GM18520 (cell line): ENCODE data around the gene RET.
"Not testable (repeated sequence)": the region's sequence is repeated elsewhere in the genome, so short reads cannot be mapped to it uniquely, and the experiment has no call there.

Experiments
- ATAC-seq: cut with Tn5 transposase; IDR thresholded peaks from one replicate; pipeline ENCODE4 v1.9.1; 2021; ENCODE audit not compliant: unreplicated experiment

RET gene

DNA sequence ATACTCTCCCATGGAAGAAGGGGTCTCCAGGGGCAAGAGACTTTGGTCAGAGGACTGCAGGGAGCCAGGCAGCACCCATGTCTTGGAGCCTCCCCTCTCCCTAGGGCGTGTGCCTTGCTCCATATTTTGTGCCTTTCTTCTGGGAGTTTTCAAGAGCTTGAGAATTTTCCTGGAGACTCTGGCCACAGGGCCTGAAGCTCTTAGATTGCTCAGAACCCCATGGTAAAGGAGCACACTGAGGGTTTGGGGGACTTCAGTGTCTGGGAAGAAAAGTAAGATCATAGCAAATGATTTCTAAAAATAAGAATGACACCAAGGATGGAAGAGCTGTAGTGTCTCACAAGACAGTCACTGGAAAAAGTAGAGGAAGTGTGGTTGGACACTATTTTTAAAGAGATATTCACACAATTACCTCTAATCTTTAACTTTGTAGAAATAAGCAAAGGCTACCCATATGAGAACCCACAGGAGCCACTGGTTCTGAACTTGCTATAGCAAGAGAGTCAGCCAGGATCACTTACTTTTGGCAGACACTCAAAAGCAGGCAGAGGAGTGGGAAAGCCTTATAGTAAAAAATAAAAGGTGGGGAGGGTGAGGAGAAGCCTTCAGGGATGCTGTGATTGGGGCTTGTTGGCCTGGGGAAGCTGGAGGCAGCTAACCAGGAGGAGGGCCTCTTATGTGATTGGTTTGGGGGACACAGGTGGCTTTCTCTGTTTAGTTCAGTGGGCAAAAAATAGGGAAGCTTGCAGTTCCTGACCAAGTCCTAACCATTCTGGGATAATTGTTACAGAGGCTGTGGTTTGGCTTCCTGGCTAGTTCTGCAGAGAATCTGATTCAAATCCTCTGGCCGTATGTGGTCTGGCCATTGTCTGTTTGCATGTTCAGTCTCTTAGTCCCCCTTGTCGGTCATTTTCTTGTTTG lies 56.3 kb downstream of the RET start:
- ATAC-seq = no peak

DNA sequence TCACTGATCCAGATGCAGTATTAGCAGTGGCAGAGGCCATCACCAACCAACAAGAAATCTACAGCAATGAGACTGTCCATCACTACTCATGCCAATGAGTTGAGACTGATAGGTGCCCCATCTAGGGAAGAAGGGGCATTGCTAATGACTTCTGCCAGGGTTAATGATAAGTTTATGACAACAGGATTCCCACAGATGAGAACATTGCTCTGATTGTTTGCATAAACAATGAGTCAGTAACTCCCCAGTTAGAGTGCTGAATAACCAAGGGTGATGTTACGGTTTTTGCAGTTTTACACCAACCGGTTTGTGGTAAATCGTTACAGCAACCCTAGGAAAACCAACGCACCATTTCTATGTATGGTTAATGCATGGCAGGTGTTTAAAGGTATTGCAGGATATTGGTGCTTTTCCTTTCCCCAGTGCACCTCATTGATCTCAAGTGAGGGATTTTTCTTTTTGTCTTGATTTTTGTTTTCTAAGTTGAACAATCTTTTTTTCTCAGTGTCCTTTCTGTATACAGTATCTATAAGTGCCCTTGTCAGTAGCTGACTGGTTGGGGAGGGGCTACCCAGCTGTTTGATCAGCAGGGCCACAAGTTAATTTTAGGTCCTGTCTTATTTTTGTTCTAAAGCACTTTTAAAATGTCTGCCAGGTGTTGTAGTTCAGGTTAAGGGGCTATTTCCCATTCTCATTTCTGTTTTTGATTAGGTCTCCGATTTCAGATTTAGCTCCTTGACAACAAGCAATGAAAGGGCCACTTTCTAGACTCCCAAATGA lies 57.4 kb downstream of the RET start:
- no peak for ATAC-seq

DNA sequence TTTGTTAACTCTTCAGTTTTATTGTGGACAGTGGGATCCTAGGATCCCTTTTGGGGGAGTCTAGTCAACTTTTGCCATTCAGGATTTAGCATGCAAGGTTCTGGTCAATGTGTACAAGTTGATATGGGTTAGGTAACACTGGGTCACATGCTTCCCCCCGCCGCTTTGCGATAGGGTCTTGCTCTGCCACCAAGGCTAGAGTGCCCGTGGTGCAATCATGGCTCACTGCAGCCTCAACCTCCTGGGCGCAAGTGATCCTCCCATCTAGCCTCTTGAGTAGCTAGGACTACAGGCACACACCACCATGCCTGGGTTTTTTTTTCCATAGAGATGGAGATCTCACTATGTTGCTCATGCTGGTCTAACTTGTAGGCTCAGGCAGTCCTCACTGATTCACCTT lies 58.2 kb downstream of the RET start:
- no peak for ATAC-seq

DNA sequence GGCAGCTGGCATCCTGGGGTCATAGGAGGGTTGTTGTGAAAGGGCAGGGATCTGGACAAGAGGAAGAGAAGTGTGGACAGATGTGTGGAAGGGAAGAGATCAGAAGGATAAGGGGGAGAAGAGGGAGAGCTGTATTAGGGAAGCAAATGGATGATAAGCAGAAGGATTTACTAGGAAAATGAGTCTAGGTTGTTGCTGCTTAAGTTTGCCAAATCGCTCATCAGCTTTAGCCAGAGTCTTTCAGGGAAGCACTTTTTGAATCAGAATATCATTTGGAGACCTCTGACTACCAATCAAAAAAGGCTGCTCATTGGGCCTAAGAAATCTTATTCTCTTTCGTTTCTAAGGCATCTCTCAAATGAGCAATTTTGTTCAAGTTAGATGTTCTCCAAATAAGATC lies 58.8 kb downstream of the RET start:
- ATAC-seq = no peak

DNA sequence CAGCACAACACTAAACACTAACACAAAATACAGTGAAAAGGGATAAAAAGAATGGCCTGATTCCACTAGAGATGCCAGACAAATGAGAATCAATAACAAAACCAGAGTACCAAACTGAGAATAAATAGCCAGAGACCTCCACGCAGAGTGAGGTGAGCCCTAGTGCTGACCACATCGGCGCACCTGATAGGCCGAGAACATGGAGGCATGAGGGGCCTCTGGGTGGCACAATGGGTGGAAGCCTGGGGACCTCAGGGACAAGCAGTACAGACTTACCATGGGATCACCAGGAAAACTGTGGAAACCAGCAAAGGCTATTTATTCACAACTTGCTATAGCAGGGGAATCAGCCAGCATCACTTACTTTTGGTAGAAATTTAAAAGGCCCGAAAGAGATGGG lies 59.6 kb downstream of the RET start:
- no peak for ATAC-seq

DNA sequence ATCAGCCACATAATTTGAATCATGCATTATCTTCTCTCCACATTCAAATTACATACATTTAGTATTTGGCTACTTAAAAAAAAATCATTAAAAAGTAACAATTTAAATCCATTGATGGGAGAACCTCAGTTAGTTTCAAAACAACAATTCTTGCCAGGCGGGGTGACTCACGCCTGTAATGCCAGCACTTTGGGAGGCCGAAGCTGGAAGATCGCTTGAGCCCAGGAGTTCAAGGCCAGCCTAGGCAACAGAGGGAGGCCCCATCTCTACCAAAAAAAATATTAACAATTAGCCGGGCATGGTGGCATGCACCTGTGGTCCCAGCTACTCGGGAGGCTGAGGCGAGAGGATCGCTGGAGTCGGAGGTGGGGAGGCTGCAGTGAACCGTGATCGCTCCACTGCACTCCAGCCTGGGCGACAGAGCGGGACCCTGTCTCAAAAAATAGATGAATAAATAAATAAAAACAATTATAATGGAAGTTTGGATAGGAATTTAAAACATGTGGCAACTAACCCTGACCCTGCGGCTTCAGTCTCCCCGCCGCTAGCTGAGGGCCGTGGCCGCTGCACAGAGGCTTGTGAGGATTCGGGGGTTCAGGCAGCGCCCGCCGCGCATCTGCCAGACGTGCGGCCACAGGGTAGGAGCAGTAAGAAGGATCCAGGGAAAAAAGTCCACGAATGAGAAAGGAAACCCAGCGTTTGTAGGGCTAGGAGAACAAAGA lies 60.3 kb downstream of the RET start:
- ATAC-seq = no peak

DNA sequence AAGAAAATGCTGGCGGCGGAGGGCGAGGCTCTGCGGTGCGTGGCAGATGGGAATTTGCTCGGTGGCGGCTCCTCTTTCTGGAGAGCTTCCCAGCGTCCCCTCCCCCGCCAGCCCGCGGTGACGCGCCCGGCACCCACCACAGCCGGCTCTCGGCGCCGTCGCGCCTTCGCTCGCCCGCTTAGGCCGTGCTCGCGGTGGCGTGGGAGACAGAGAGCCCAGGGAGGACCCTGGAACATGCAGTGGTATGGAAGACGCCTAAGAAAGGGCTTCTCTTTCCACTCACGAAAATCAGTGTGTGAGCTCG lies 60.8 kb downstream of the RET start:
- no peak for ATAC-seq

DNA sequence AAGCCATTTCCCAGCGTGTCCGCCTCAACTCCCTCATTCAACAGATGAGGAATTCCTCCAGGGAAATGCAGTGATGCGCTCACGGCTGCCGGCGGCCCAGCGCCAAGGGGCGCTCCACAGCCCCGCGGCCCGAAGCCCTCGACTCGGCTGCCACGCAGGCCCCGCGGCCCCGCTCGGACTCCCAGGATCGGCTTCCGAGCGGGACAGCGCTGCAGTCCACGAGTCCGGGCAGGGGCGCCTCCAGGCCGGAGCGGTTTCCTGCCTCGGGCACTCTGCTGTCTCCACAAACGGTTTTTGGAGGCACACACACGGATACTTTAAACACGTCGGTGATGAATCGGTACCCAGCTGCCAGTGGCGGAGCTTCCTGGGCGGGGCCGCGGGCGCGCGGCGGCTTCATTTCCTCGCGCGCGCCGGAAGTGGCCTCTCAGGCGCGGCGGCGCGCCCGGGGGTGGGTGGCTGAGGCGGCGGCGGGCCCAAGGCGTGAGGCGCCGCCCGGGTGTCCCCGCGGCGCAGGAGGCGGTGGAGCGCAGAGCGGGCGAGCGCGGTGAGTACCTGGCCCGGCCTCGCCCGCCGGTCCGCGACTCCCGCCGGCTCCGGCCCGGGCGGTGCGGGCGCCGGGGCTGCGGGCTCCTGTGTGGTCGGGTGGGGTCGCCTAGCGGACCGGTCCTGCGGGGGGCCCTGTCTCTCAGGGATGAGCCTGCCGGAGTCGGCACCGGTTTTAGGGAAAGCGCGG lies 61.3 kb downstream of the RET start, which contains the start of gene CSGALNACT2:
Gene CSGALNACT2 (plus strand): TSS at position 425 of the 736 bp plus-strand sequence. CDS start 16,705 bp downstream, outside the sequence.
- ATAC-seq = peak; percentile 67

DNA sequence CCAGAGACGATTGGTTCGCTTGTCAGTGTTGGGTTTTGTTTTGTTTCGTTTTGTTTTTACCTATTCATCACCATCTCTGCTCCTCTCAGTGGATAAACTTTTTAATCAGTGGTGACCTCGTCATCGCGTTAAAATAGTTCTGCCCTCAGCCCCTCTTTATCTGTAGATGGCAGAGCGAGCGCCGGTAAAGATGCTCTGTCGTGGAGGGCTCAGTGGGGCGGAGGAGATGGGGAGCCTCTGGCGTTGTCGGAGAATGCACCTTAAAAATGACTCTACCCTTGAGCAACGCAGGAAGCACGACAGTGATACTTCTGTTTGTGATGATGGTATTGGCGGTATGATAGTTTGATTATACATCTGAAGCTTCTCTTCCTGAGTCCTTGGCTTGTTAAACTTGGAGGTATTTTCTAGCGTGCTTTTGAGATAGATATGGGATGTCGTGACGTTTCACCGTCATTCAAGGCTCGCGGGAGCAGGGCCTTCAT lies 61.9 kb downstream of the RET start:
- peak; percentile 7 for ATAC-seq

DNA sequence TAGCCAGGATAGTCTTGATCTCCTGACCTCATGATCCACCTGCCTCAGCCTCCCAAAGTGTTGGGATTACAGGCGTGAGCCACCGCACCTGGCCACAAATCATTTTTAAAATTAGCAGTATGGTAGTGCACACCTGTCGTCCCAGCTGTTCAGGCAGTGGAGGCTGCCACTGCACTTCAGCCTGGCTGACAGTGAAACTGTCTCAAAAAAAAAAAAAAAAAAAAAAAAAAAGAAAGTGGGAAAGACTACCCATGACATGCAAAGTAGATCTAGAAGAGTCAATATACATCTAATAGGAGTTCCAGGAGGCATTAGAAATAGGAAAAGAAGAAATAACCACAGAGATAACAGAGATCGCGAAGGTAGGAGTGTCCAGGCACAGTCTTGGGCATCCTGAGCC lies 64.6 kb downstream of the RET start:
- ATAC-seq = no peak

DNA sequence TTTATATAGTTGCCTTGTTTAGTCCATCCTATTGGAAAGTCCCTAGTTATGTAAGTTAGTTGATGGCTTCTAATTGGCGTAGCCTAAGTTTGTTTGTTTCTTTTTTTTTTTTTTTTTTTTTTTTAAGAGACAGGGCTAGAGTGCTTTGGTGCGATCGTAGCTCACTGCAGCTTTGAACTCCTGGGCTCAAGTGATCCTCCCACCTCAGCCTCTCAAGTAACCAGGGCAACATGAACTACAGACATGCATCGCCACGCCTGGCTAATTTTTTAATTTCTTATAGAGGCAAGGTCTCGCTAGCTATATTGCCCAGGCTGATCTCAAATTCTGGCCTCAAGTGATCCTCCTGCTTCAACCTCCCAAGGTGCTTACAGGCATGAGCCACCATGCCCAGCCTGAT lies 68.4 kb downstream of the RET start:
- ATAC-seq = no peak

DNA sequence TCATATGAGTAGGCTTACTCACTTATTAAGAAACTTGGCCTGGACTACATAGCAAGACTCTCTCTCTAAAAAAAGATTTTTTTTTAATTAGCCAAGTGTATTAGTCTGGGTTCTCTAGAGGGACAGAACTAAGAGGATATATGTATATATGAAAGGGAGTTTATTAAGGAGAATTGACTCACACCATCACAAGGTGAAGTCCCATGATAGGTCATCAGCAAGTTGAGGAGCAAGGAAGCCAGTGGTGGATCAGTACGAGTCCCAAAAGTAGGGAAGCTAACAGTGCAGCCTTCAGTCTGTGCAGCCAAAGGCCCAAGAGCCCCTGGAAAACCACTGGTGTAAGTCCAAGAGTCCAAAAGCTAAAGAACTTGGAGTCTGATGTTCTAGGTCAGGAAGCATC lies 69.1 kb downstream of the RET start:
- ATAC-seq = not testable (repeated sequence)

DNA sequence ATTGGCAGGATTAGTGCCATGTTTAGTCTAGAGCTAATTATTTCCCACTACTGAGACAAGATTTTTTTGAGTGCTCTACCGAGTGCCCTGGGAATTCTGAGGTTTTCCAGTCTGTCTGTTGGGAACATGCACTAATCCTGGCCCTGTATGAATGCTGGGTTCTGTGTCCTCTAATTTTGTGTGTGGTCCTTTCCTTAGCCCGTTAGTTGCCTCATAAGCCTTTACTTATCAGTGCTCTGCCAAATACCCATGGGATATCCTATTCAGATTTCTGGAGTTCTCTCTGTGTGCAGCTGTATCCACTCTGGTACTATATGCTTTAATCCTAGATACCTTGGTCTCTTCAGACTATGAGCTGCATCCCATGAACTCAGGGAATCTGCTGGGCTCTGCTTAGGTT lies 74.5 kb downstream of the RET start:
- no peak for ATAC-seq

DNA sequence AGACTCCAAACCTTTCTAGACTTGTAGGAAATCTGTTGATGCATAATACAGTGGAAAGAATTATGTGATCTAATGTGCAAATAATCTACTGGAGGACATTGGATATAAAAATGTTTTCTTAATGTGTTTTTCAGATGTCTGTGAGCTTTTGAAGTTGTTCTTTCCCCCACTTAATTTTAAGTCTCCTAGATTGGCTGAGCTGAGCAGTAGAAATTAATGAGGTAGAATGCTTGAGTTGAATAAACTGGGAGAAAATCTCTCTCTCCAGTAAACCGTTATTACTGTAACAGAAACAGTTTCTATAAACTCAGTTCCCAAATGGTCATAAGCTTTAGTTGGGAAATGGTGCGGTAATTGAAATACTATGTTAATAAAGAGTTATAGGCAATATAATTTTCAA lies 77.0 kb downstream of the RET start:
- no peak for ATAC-seq

DNA sequence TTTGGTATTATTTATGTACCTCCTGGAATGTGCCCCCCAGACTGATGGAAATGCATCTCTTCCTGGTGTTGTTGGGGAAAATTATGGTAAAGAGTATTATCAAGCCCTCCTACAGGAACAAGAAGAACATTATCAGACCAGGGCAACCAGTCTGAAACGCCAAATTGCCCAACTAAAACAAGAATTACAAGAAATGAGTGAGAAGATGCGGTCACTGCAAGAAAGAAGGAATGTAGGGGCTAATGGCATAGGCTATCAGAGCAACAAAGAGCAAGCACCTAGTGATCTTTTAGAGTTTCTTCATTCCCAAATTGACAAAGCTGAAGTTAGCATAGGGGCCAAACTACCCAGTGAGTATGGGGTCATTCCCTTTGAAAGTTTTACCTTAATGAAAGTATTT lies 78.4 kb downstream of the RET start:
- ATAC-seq = no peak

DNA sequence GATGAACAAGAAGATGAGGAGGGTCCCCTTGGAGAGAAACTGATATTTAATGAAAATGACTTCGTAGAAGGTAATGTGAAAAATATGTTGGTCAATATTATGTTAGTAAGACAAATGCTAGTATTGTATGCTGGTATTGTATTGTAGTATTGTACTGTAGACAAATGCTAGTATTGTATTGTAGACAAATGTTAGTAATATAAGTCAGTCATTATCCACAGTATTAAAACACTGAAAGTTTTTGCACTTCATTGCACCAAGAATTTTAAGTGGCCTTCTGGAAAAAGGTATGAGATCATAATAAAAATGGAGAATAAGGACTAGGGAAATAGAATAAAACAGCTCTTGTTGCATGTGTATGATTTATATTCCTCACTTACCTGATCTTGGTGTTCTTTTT lies 78.9 kb downstream of the RET start:
- no peak for ATAC-seq

DNA sequence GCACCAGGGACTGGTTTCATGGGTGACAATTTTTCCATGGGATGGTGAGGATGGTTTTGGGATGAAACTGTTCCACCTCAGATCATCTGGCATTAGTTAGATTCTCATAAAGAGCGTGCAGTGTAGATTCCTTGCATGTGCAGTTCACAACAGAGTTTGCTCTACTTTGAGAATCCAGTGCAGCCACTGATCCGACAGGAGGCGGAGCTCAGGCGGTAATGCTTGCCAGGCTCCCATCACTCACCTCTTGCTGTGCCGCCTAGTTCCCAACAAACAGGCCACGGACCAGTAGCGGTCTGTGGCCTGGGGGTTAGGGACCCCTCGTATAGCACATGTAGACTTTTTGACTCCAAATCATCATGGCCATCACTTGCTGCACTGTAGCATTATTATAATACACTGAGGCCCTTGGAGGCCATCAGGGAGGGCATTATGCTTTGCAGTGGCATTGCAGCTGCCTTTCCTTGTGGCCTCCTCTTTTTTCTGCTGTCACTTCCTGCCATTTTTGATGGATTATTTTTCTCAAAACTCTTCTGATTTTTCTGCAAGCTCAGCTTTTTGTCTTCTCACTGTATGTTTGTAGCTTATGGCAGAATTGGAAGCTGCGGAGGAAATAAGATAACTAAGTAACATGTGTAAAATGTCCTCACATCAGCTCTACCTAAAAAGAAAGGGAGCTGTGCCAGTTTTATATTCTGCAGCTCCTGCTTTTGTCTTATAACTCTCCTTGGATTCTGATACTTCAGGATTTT lies 79.9 kb downstream of the RET start:
- ATAC-seq = no peak

DNA sequence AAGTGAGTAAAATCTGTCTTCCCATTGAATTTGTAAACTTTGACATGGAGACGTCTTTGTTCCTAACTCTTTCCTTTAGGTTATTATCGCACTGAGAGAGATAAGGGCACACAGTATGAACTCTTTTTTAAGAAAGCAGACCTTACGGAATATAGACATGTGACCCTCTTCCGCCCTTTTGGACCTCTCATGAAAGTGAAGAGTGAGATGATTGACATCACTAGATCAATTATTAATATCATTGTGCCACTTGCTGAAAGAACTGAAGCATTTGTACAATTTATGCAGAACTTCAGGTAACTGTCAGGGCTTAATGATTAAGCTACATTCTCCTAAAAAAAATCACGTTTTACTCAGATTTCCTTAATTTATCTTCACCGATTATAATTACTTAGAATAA lies 81.8 kb downstream of the RET start:
- no peak for ATAC-seq

DNA sequence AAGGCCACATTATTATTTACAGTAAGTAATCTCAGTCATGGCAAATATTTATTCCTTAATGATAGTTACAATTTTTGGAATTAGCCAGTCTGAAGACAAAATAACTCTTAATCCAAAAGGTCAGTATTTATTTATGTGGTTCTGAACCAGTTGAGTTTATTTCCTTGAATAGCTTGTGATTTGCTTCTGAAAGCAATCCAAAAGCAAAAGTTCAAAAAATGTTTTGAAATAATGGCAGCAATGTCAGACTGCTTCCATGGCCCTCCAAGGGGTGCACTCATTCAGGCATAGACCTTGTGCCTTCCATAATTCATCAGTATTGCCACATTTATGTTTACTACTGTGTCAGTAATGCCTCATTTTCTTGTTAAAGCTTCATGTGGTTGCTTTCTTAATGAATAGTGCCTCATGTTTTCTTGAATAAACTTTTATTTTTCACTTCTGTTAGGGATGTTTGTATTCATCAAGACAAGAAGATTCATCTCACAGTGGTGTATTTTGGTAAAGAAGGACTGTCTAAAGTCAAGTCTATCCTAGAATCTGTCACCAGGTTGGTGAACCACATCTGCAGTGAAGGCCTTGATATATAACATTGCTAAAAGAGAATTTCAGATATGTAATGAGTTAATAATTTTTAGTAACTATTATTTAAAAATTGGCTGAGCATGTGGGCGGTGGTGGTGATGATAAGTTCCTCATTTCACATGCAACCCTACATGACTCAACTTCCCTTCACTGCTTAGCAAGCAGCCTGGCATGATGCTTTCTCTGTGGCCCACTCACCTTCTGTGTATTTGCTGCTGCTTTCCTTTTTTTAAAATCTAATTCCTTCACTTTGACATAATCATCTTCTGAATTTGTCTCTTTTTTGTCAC lies 83.4 kb downstream of the RET start:
- ATAC-seq = peak; percentile 35
